HL-60 (cell line): Measurements from ENCODE around the gene MAD1L1.
A peak's percentile ranks its signal among the peaks of the same experiment; 100 is the strongest.

ENCODE experiments used
- DNase-seq, 2 experiments: peaks; one replicate each; pipeline ENCODE4 v3.0.0-alpha.2; 2010 to 2020; ENCODE audit warnings: low read depth in 1 of 2, low spot score in 1 of 2
- H3K27ac ChIP-seq: fragments of 250-450 bp; sonication (Bioruptor Pico); replicated peaks from 2 replicates; pipeline ENCODE4 v1.5.1; 2020; ENCODE audit warnings: mild to moderate bottlenecking, moderate library complexity
- H3K27me3 ChIP-seq: fragments of 250-450 bp; sonication (Bioruptor Pico); 2 replicates; pipeline ENCODE4 v1.5.1; 2021; ENCODE audit warnings: mild to moderate bottlenecking, moderate library complexity; ENCODE audit not compliant: insufficient read depth, poor library complexity, severe bottlenecking
- H3K4me3 ChIP-seq: replicated peaks from 2 replicates; pipeline ENCODE4 v1.5.1; 2011; ENCODE audit warnings: mild to moderate bottlenecking, control low read depth, low read length; ENCODE audit not compliant: insufficient read depth
- GABPA ChIP-seq: IDR thresholded peaks from 2 replicates; pipeline ENCODE4 v1.6.1; 2012; ENCODE audit warnings: low read depth
- POLR2AphosphoS5 ChIP-seq: IDR thresholded peaks from 2 replicates; pipeline ENCODE4 v1.6.1; 2012; ENCODE audit warnings: low read depth
- SPI1 ChIP-seq: IDR thresholded peaks from 2 replicates; pipeline ENCODE4 v1.6.1; 2012; ENCODE audit warnings: low read depth, mild to moderate bottlenecking, borderline replicate concordance
- TF ChIP-seq, protein P1 (sequence below): IDR thresholded peaks from one replicate; pipeline ENCODE4 v1.5.1; 2011; ENCODE audit warnings: low read length, control low read depth, inconsistent platforms; ENCODE audit not compliant: insufficient read depth
- TF ChIP-seq, protein P2 (sequence below): IDR thresholded peaks from 2 replicates; pipeline ENCODE4 v1.6.1; 2012; ENCODE audit warnings: low read depth; ENCODE audit not compliant: insufficient replicate concordance

MAD1L1 gene

DNA sequence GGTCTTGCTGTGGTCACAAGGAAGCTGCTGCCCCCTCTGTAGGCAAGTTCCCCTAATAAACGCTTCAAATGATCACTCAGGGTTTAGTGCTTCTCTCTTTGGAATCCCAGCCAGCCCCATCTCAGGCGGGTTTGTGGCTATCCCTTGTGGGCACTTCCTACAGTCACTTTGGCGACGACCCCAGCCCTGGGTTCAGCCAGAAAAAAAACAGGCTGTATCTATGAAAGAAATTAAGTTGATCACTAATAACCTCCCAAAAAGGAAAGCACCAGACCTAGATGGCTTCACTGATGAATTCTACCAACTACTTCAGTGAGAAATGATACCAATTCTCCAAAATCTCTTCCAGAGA lies 208.2 kb downstream of the MAD1L1 start:
- Histone ChIP-seq H3K27me3 (no peaks in the 10 kb centered on the region), H3K27ac (no peak overlapping the region), H3K4me3 (no peak overlapping the region)
- no peak for DNase-seq
- TF ChIP-seq, protein P1, sequence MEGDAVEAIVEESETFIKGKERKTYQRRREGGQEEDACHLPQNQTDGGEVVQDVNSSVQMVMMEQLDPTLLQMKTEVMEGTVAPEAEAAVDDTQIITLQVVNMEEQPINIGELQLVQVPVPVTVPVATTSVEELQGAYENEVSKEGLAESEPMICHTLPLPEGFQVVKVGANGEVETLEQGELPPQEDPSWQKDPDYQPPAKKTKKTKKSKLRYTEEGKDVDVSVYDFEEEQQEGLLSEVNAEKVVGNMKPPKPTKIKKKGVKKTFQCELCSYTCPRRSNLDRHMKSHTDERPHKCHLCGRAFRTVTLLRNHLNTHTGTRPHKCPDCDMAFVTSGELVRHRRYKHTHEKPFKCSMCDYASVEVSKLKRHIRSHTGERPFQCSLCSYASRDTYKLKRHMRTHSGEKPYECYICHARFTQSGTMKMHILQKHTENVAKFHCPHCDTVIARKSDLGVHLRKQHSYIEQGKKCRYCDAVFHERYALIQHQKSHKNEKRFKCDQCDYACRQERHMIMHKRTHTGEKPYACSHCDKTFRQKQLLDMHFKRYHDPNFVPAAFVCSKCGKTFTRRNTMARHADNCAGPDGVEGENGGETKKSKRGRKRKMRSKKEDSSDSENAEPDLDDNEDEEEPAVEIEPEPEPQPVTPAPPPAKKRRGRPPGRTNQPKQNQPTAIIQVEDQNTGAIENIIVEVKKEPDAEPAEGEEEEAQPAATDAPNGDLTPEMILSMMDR, result no peak

DNA sequence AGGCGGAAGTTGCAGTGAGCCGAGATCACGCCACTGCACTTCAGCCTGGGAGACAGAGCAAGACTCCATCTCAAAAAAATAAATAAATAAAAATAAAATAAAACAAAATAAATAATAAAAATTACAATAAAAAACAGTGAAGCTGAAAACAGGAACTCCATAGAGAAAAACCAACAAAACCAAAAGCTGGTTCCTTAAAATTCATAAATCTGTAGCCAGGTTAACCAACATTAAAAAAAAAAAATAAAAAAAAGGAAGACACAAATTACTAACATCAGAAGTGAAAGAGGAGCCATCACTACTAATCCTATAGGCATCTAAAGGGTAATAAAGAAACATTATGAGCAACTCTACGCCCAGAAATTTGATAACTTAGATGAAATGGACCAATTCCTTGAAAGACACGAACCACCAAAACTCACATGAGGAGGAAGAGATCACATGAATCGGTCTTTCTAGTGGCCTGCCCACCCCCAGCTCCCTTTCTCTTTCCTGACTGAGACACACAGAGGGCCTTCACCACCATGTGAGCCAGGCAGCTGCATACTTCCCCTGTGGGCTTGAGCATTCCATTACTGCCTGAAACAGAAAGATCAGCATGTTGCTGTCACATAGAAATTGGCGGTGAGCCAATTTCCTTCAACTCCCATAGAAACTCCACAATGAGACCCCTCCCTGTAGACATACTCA lies 208.7 kb downstream of the MAD1L1 start:
- no peak for TF ChIP-seq POLR2AphosphoS5
- TF ChIP-seq SPI1, result peak; percentile 69
- TF ChIP-seq, protein P2, sequence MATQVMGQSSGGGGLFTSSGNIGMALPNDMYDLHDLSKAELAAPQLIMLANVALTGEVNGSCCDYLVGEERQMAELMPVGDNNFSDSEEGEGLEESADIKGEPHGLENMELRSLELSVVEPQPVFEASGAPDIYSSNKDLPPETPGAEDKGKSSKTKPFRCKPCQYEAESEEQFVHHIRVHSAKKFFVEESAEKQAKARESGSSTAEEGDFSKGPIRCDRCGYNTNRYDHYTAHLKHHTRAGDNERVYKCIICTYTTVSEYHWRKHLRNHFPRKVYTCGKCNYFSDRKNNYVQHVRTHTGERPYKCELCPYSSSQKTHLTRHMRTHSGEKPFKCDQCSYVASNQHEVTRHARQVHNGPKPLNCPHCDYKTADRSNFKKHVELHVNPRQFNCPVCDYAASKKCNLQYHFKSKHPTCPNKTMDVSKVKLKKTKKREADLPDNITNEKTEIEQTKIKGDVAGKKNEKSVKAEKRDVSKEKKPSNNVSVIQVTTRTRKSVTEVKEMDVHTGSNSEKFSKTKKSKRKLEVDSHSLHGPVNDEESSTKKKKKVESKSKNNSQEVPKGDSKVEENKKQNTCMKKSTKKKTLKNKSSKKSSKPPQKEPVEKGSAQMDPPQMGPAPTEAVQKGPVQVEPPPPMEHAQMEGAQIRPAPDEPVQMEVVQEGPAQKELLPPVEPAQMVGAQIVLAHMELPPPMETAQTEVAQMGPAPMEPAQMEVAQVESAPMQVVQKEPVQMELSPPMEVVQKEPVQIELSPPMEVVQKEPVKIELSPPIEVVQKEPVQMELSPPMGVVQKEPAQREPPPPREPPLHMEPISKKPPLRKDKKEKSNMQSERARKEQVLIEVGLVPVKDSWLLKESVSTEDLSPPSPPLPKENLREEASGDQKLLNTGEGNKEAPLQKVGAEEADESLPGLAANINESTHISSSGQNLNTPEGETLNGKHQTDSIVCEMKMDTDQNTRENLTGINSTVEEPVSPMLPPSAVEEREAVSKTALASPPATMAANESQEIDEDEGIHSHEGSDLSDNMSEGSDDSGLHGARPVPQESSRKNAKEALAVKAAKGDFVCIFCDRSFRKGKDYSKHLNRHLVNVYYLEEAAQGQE, result no peak
- Histone ChIP-seq H3K27me3 (no peaks in the 10 kb centered on the region), H3K27ac (no peak overlapping the region), H3K4me3 (no peak overlapping the region)
- DNase-seq, result peak; percentile 16 to 68

DNA sequence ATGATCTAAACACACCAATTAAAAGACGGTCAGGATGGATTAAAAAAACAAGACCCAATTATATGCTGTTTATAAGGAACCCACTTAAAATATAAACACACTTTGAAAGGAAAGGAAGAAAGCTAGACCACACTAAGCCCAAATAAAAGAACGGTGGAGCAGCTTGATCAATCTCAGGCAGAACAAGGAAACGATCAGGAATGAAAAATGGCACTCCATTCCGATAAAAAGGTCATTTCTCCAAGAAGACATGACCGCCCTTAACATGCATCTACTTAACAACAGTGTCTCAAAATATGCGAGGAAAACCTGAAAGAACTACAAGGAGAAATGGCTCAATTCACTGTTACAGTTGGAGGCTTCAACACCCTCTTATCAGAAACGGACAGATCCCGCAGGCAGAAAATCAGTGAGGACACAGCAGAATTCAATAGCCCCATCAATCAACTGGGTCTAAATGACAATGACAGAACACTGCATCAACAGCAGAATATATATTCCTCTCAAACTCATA lies 210.0 kb downstream of the MAD1L1 start:
- Histone ChIP-seq H3K27me3 (no peaks in the 10 kb centered on the region), H3K4me3 (no peak overlapping the region), H3K27ac (no peak overlapping the region)
- DNase-seq, result no peak
- no peak for TF ChIP-seq GABPA
- no peak for TF ChIP-seq POLR2AphosphoS5
- TF ChIP-seq SPI1, result no peak
- TF ChIP-seq, protein P1, result no peak
- TF ChIP-seq, protein P2, result no peak

DNA sequence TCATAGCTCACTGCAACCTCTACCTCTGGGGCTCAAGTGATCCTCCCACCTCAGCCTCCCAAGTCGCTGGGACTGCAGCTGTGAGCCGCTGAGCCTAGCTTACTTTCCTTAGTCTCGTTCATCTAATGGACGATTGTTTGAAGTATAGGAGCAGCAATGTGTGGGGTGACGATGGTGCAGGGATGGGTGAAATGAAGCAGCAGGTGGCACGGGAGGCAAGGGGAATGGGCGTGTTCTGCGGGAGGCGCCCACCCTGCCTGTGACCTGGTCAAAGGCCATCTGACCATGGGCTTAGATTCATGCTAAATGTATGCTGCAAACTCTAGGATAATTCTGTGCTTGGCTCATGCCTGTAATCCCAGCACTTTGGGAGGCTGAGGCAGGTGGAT lies 210.7 kb downstream of the MAD1L1 start:
- TF ChIP-seq GABPA (no peak), POLR2AphosphoS5 (no peak), SPI1 (no peak)
- TF ChIP-seq, protein P1, result no peak
- TF ChIP-seq, protein P2, result no peak
- no peak for DNase-seq
- Histone ChIP-seq H3K27me3 (no peaks in the 10 kb centered on the region), H3K27ac (no peak overlapping the region), H3K4me3 (no peak overlapping the region)
